GM23338 (cell line): ENCODE results near the gene THSD8. TPM values are rescaled to one million over a fixed set of nuclear protein-coding genes. Genes with fewer than 3 reads are reported as not detected.

ENCODE experiments used
- ATAC-seq: fragments of 200-7000 bp; cut with Tn5 transposase; 3 replicates; pipeline ENCODE4 v1.9.1; 2020
- DNase-seq: peaks from one replicate; pipeline ENCODE4 v3.0.0-alpha.2; 2015; ENCODE audit warnings: low spot score
- H2AFZ ChIP-seq: fragments of 200-600 bp; sonication (generic); 2 replicates; pipeline ENCODE4 v1.8.0; 2016; ENCODE audit warnings: antibody characterized with exemption, mild to moderate bottlenecking, moderate library complexity
- H3F3A ChIP-seq: fragments of 200-600 bp; sonication (generic); replicated peaks from 2 replicates; pipeline ENCODE4 v1.8.0; 2017; ENCODE audit warnings: antibody characterized with exemption, mixed run types, low read depth
- H3K27ac ChIP-seq: fragments of 200-600 bp; sonication (generic); 2 replicates; pipeline ENCODE4 v1.6.1; 2016; ENCODE audit warnings: low read depth
- H3K27me3 ChIP-seq: fragments of 200-600 bp; sonication (generic); 2 replicates; pipeline ENCODE4 v1.8.0; 2016; ENCODE audit warnings: mild to moderate bottlenecking, mixed run types, moderate library complexity; ENCODE audit not compliant: insufficient read depth
- H3K36me3 ChIP-seq: fragments of 200-600 bp; sonication (generic); 2 replicates; pipeline ENCODE4 v1.8.0; 2016; ENCODE audit warnings: mild to moderate bottlenecking; ENCODE audit not compliant: insufficient read depth
- H3K4me1 ChIP-seq: fragments of 200-600 bp; sonication (generic); 2 replicates; pipeline ENCODE4 v1.8.0; 2016; ENCODE audit warnings: mild to moderate bottlenecking, moderate library complexity; ENCODE audit not compliant: insufficient read depth
- H3K4me2 ChIP-seq: fragments of 200-600 bp; sonication (generic); 2 replicates; pipeline ENCODE4 v1.7.1; 2017; ENCODE audit warnings: mixed run types
- H3K4me3 ChIP-seq: fragments of 200-600 bp; sonication (generic); 2 replicates; pipeline ENCODE4 v1.6.1; 2016; ENCODE audit warnings: mixed run types
- H3K79me2 ChIP-seq: fragments of 200-600 bp; sonication (generic); replicated peaks from 2 replicates; pipeline ENCODE4 v1.8.0; 2017; ENCODE audit warnings: mild to moderate bottlenecking; ENCODE audit not compliant: insufficient read depth
- H3K9me2 ChIP-seq: fragments of 200-600 bp; sonication (generic); 2 replicates; pipeline ENCODE4 v1.8.0; 2017; ENCODE audit not compliant: insufficient read depth
- H4K20me1 ChIP-seq: fragments of 200-600 bp; sonication (generic); replicated peaks from 2 replicates; pipeline ENCODE4 v1.8.0; 2017; ENCODE audit warnings: mild to moderate bottlenecking; ENCODE audit not compliant: insufficient read depth
- H3K27ac Mint-ChIP-seq: 2 replicates; pipeline ENCODE4 v1.8.0; 2020; ENCODE audit warnings: inconsistent platforms, mild to moderate bottlenecking, moderate library complexity, mixed read lengths
- H3K27me3 Mint-ChIP-seq: 3 replicates; pipeline ENCODE4 v1.8.0; 2022; ENCODE audit warnings: low read depth, mild to moderate bottlenecking, moderate library complexity, mixed read lengths, inconsistent platforms; ENCODE audit not compliant: insufficient read depth, poor library complexity
- H3K36me3 Mint-ChIP-seq: 3 replicates; pipeline ENCODE4 v1.8.0; 2021; ENCODE audit warnings: low read depth, mild to moderate bottlenecking, inconsistent platforms, moderate library complexity, mixed read lengths
- H3K4me1 Mint-ChIP-seq: 3 replicates; pipeline ENCODE4 v1.8.0; 2020; ENCODE audit warnings: mild to moderate bottlenecking, inconsistent platforms, mixed read lengths
- H3K4me3 Mint-ChIP-seq: 3 replicates; pipeline ENCODE4 v1.8.0; 2021; ENCODE audit warnings: moderate library complexity, mild to moderate bottlenecking, inconsistent platforms, mixed read lengths
- H3K9me3 Mint-ChIP-seq: 3 replicates; pipeline ENCODE4 v1.8.0; 2020; ENCODE audit warnings: moderate library complexity, mild to moderate bottlenecking, inconsistent platforms, mixed read lengths
- EZH2 ChIP-seq: fragments of 200-600 bp; sonication (generic); IDR thresholded peaks from one replicate; pipeline ENCODE4 v1.8.0; 2017; ENCODE audit warnings: antibody characterized with exemption, mild to moderate bottlenecking, low read depth; ENCODE audit not compliant: unreplicated experiment
- EZH2phosphoT487 ChIP-seq: fragments of 200-600 bp; sonication (generic); IDR thresholded peaks from one replicate; pipeline ENCODE4 v1.8.1; 2018; ENCODE audit warnings: antibody characterized with exemption; ENCODE audit not compliant: unreplicated experiment
- POLR2AphosphoS5 ChIP-seq: IDR thresholded peaks from 2 replicates; pipeline ENCODE4 v1.6.1; 2016; ENCODE audit warnings: antibody characterized with exemption, low read depth
- ZNF462 ChIP-seq: fragments of 250-450 bp; sonication (Bioruptor Pico); IDR thresholded peaks from 2 replicates; pipeline ENCODE4 v1.5.0; 2020; ENCODE audit warnings: mild to moderate bottlenecking, moderate library complexity
- polyA plus RNA-seq: library from polyadenylated mRNA; unstranded; fragments of >200 nt; fragmentation: Nextera tagmentation; extraction: Ambion mirVana; gene quantifications from 2 replicates; pipeline ENCODE4 v1.2.1, GENCODE V29; 2016
- total RNA-seq: library from RNA; depleted of rRNA; stranded (reverse); fragments of >200 nt; shearing (Covaris generic); gene quantifications from 2 replicates; pipeline ENCODE4 v1.2.3, GENCODE V29; 2014

THSD8 gene
- total and polyA plus RNA-seq, 2 experiments from 2014 or later, result 0.38 to 38.5 TPM

- peak within 1 kb of the TSS; percentile 77 for H3K4me3 ChIP-seq
- H4K20me1 ChIP-seq, result peaks cover 11% of the 10 kb centered on the region; the same call in 1 of the 2 replicates
- peaks cover 2% of the 10 kb centered on the region; the same call in 1 of the 2 replicates for H3K79me2 ChIP-seq
- peaks cover 31% of the 10 kb centered on the region for H3K4me1 ChIP-seq
- Mint-ChIP-seq H3K36me3 (no peaks in the 10 kb centered on the region; the same call in 2 of the 3 replicates), H3K4me1 (peaks cover 35% of the 10 kb centered on the region), H3K4me3 (peak within 1 kb of the TSS; percentile 75), H3K27ac (no peak within 1 kb of the TSS), H3K9me3 (no peaks in the 10 kb centered on the region), H3K27me3 (peaks cover 32% of the 10 kb centered on the region)
- TF ChIP-seq POLR2AphosphoS5 (0 out of 2 replicates have a peak, but pooled peaks have one; percentile 5), ZNF462 (CRISPR knock-in tag) (no peak)
- 0 out of 2 replicates have a peak within 1 kb of the TSS, but pooled peaks have one; percentile 50 for H3K27ac ChIP-seq
- peak within 1 kb of the TSS; percentile 83 for H2AFZ ChIP-seq
- peaks cover 14% of the 10 kb centered on the region for H3K27me3 ChIP-seq
- peaks cover 50% of the 10 kb centered on the region for H3F3A ChIP-seq
- H3K9me2 ChIP-seq, result no peaks in the 10 kb centered on the region
- no peaks in the 10 kb centered on the region for H3K36me3 ChIP-seq
- ATAC-seq, result no peak; the same call in 2 of the 3 replicates
- H3K4me2 ChIP-seq, result peak within 1 kb of the TSS; percentile 90
- DNase-seq, result peak; percentile 71
These were observed 32.7 kb downstream of the THSD8 start, which contains the start of gene RTBDN for GRCh38 chr19:12834566-12834943. RTBDN (minus strand) TSS chr19:12834579; CDS start chr19:12829979, 4,600 bp downstream.

GRCh38 chr19:12834976-12835757 lies 33.3 kb downstream of the THSD8 start:
- Histone ChIP-seq H3K27ac (no peak overlapping the region), H3F3A (peaks cover 55% of the 10 kb centered on the region), H3K27me3 (peaks cover 14% of the 10 kb centered on the region), H4K20me1 (peaks cover 11% of the 10 kb centered on the region; the same call in 1 of the 2 replicates), H3K36me3 (no peaks in the 10 kb centered on the region), H2AFZ (peak overlapping the region; percentile 63; the same call in 1 of the 2 replicates), H3K4me2 (peak overlapping the region; percentile 90), H3K4me3 (peak overlapping the region; percentile 77), H3K4me1 (peaks cover 37% of the 10 kb centered on the region), H3K79me2 (peaks cover 3% of the 10 kb centered on the region; the same call in 1 of the 2 replicates), H3K9me2 (no peaks in the 10 kb centered on the region)
- DNase-seq, result peak; percentile 90
- Mint-ChIP-seq H3K4me1 (peaks cover 39% of the 10 kb centered on the region), H3K27me3 (peaks cover 34% of the 10 kb centered on the region), H3K27ac (no peak overlapping the region), H3K4me3 (peak overlapping the region; percentile 75), H3K9me3 (no peaks in the 10 kb centered on the region), H3K36me3 (no peaks in the 10 kb centered on the region; the same call in 2 of the 3 replicates)
- TF ChIP-seq EZH2phosphoT487 (no peak), EZH2 (no peak)
- ATAC-seq, result peak; percentile 17
